Measurements from ENCODE around the gene TRAPPC2L.

TRAPPC2L gene

DNA sequence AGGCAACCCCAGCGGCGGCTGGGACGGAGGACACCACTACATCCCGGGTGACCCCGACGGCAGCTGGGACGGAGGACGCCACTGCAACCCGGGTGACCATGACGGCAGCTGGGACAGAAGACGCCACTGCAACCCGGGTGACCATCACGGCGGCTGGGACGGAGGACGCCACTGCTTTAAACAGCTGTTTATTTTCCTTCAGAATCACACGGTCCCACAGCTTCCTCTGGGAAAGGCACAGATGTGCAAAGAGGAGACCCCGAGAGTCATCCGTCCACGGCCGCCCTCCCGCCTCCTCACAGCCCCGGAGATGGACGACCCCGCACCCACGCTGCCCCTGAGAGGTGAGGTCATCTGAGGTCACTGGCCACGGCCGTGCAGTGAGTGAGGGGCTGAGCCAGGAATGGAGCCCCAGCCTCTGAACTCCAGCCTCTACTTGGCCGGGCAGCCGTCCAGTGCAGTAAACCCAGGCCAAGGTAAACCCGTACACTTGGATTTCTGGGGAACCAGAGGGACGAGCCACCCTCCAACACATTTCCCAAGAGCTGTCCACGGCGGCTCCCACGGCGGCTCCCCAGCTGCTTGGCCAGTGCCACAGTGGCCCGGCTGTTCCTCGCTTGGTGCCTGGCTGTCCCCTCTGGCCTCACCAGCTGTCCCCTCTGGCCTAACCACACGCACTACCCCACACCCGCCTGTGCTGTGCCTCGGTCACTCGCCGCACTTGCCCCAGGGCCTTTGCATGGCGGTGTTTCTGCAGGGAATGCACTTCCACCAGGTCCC lies 52.7 kb downstream of the TRAPPC2L start:
- DNase-seq (ENCODE audit: low read depth): no peak

DNA sequence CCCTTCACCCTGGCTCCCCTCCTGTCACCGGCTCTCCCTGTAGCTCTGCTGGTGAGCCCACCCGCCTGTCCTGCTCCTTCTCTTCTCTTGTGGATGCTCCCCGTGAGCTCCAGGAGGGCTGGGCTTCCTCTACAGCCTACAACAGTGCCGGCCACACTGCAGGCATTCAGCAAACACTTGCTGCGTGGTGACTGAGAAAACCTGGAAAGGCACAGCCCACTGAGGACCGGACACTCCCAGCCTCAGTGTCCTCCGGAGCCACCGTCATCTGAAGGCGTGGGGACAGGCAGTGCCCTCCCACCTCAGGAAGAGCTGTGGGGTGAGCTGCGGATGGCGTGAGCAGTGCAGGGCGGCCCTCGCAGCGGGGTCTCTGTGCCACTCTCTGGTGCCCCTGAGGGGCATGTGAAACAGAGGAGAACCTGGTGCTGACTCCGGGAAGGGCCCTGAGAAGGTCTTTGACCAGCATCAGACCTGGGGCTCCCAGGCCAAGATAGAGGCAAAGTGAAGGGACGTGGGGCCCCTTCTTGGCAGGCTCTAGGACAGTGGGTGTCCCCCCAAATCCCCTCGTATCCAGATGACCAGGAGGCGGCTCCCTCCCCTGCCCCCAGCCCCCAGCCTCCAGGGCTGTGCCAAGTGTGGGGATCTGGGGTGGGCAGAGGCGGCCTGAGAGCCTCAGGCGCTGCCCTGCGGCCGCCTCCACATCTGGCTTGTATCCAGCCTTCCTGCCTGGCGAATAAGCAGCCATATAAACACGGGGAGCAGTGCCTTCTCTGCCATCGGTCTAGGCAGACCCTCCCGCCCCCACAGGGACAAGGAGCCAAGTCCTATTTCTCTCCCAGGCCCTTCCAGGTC lies 53.6 kb downstream of the TRAPPC2L start:
- DNase-seq (ENCODE audit: low read depth): no peak

- DNase-seq (ENCODE audit: low read depth): no peak
Observed at GRCh38 chr16:88911136-88911945, 54.4 kb downstream of the TRAPPC2L start.

DNA sequence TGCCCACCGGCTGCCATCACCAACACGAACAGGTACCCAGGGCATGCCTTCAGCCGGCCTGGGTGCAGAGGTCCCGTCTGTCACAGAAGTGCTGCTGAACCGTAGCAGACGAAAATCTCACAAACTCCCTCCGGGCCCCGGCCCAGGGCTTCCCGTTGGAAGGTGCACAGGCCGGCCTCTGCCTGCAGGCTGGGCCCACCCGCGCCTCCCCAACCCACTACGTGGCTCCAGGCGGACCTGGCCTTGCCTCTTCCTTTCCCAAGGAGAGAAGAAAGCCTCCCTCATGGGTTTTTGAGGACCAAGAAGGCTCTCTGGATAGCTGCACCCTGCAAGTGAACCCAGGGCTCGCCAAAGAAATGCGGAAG lies 55.0 kb downstream of the TRAPPC2L start:
- DNase-seq (ENCODE audit: low read depth): no peak
